Hindlimb muscle (tissue), 1 donor: ENCODE results near the gene ANO5. TPM values are rescaled to one million over a fixed set of nuclear protein-coding genes. Genes with fewer than 3 reads are reported as not detected.

Experiments
- polyA plus RNA-seq: library from polyadenylated mRNA; unstranded; fragments of 120-200 nt; gene quantifications from one replicate; pipeline ENCODE4 v1.2.1, GENCODE V29; 2013; ENCODE audit not compliant: insufficient read length

Gene ANO5
- polyA plus RNA-seq, 1 donor = 13.3 TPM

Other genes starting within 250 kb of the ANO5 start
- gene SLC17A6, start 145.3 kb downstream of the ANO5 start, polyA plus RNA-seq = not detected